Kidney epithelial cell (primary cell): ENCODE data around the gene KIT. TPM values are rescaled to one million over a fixed set of nuclear protein-coding genes. Genes with fewer than 3 reads are reported as not detected.

Experiments used
- DNase-seq: peaks from one replicate; pipeline ENCODE4 v3.0.0-alpha.2; 2010; ENCODE audit warnings: low read depth
- H3K27me3 ChIP-seq: 2 replicates; pipeline ENCODE4 v1.6.0; 2011; ENCODE audit warnings: low read length; ENCODE audit not compliant: control insufficient read depth, insufficient read depth
- H3K36me3 ChIP-seq: 2 replicates; pipeline ENCODE4 v1.5.1; 2011; ENCODE audit warnings: low read length; ENCODE audit not compliant: control insufficient read depth, insufficient read depth
- H3K4me3 ChIP-seq: 2 replicates; pipeline ENCODE4 v1.5.1; 2011; ENCODE audit warnings: low read depth, mild to moderate bottlenecking, control low read depth, low read length
- total RNA-seq: library from RNA; depleted of rRNA; stranded (reverse); fragments of >200 nt; gene quantifications from 2 replicates; pipeline ENCODE4 v1.2.3, GENCODE V29; 2015
- TF ChIP-seq, protein P1 (sequence below): IDR thresholded peaks from 2 replicates; pipeline ENCODE4 v1.5.1; 2011; ENCODE audit warnings: mild to moderate bottlenecking, moderate library complexity, low read length, control low read depth, inconsistent platforms; ENCODE audit not compliant: insufficient read depth, poor library complexity, severe bottlenecking

The KIT gene
- total RNA-seq, 1 donor from 2014 or later = 1.7 TPM

DNA sequence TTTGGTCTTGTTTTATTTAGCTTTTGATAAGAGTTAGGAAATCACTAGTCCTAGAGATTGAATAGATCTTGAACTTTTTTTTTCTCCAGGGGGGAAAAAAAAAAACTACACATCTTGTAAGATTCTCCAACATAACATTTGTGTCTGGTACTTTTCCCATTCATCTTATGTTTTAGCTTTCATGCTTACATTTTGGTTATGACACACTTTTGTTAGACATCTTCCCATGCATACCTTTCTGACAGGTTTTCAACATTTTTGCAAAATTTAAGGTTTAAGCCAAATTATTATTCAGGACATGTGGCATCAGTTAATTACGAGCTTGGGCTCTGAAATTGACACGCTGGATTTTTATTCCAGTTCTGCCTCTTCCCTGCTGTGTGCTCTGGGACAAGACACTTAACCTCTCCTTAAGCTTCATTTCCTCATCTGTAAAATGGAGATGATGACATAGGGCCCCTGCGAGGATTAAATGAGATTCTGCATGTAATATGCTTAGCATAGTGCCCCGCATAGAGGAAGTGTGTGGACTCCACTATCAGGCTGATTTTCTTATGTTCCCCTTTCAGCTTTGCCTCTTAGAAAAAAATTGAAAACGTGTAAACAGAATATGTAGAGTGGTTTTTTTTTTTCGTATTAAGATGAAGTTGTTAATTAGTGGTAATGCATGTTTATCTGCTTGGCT lies 5.3 kb downstream of the KIT start:
- TF ChIP-seq, protein P1, sequence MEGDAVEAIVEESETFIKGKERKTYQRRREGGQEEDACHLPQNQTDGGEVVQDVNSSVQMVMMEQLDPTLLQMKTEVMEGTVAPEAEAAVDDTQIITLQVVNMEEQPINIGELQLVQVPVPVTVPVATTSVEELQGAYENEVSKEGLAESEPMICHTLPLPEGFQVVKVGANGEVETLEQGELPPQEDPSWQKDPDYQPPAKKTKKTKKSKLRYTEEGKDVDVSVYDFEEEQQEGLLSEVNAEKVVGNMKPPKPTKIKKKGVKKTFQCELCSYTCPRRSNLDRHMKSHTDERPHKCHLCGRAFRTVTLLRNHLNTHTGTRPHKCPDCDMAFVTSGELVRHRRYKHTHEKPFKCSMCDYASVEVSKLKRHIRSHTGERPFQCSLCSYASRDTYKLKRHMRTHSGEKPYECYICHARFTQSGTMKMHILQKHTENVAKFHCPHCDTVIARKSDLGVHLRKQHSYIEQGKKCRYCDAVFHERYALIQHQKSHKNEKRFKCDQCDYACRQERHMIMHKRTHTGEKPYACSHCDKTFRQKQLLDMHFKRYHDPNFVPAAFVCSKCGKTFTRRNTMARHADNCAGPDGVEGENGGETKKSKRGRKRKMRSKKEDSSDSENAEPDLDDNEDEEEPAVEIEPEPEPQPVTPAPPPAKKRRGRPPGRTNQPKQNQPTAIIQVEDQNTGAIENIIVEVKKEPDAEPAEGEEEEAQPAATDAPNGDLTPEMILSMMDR = no peak
- no peak overlapping the region for H3K4me3 ChIP-seq
- H3K27me3 ChIP-seq = peaks cover 16% of the 10 kb centered on the region
- no peaks in the 10 kb centered on the region for H3K36me3 ChIP-seq
- DNase-seq = no peak

DNA sequence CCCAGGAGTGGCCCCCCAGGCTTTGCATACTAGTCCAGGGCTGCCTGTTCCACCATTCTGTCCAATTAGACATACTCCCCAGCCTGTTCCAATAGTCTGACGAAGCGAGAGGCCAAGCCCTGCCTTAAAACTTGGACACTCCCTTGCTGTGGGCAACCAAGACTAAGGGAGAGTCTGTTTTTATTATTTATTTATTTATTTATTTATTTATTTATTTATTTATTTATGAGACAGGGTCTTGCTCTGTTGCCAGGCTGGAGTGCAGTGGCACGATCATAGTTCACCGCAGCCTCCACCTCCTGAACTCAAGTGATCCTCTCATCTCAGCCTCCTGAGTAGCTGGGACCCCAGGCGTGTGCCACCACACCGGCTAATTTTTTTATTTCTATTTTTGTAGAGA lies 6.6 kb downstream of the KIT start:
- Histone ChIP-seq H3K36me3 (no peaks in the 10 kb centered on the region), H3K27me3 (peaks cover 2% of the 10 kb centered on the region), H3K4me3 (no peak overlapping the region)
- TF ChIP-seq, protein P1 = no peak
- no peak for DNase-seq

DNA sequence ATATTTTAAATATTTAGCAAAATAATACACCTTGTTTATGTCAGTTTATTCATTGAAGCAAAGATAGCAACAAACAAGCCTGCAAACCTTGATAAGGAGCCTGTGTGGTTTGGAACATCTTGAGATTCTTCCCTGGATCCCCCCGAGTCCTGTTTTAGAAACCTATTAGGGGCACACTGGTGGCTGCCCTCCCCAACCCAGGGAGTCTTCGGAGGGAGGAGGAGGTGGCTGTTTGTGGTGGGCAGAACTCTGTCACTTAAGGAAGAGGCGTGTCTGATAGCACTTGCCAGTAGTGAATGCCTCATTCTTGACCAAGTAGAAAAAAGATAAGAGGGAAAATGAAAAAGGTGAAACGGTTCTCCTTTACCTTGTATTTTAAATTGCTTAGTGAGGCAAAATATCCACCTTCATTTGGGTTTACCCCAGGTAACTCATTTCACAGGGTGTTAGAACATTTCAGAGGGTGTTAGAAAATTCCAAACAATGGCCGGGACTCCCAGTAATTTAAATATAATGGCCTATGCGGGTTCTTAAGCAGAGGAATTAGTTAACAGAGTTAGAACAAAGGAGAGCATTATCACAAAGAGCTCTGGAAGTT lies 10.4 kb downstream of the KIT start:
- no peaks in the 10 kb centered on the region for H3K27me3 ChIP-seq
- TF ChIP-seq, protein P1 = no peak

DNA sequence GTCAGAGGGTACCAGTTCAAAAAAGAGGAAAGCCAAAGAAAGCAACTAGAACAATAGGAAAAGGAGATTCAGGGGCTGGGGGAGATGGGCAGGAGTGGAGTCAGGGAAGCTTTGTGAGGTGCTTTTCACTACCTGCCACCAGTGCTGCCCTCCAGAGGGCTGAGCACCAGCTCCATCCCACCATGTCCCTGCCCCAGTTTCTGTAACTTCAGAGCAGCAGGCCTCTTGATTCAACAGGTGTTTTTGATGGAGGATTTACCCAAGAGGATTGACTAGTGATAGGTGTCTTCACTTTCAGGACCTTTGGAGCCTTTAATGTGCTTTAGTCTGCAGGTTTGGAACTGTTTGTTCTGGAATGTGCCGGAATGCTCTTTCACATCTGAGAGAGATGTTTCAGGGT lies 12.1 kb downstream of the KIT start:
- TF ChIP-seq, protein P1 = peak; percentile 3
- H3K27me3 ChIP-seq = no peaks in the 10 kb centered on the region

More for the DNA sequence above, 10.4 kb downstream of the KIT start:
- Histone ChIP-seq H3K36me3 (no peaks in the 10 kb centered on the region), H3K4me3 (no peak overlapping the region)
- no peak for DNase-seq

DNA sequence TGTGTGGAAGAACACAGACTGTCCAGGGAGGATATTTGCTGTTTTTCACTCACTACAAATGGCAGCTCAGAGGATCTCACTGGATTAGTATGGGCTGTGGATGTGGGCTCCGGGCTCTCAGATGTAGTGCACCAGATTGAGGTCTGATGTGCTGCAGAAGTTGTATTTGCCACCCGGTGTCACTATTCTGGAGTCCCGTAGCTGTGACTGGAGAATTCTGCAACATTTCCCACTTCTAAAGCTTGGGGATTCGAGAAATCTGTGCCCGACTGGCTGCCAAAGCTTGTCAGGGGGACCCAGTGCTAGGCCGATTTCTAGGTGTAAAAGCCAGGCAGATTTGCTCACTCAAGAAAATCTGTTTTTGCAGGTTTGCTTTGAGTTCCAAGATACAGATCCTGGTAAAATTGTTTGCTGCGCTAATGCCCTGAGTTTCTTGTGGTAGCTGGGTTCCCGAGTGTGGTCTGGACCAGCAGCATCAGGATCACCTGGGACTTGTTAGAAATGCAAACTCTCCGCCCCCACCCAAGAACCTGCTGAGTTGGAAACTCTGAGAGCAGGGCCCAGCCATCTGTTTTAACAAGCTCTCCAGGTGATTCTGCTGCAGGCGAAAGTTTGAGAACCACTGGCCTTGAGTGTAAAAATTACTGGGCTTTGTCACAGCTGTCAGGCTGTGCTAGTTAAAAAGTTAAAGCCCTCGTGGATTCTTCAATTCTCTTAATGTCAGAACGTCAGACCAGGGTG lies 18.1 kb downstream of the KIT start:
- no peak for DNase-seq
- no peaks in the 10 kb centered on the region for H3K36me3 ChIP-seq
- H3K27me3 ChIP-seq = no peaks in the 10 kb centered on the region
- no peak overlapping the region for H3K4me3 ChIP-seq
- TF ChIP-seq, protein P1 = no peak

More for the DNA sequence above, 12.1 kb downstream of the KIT start:
- no peak overlapping the region for H3K4me3 ChIP-seq
- no peaks in the 10 kb centered on the region for H3K36me3 ChIP-seq
- DNase-seq = no peak
